Trophoblast cell (in vitro differentiated cells and primary cell): ENCODE measurements around the gene KCTD7.
"Not testable (repeated sequence)": the region's sequence is repeated elsewhere in the genome, so short reads cannot be mapped to it uniquely, and the experiment has no call there.

Experiments used
- DNase-seq, 2 donors: peaks; one replicate each; pipeline ENCODE4 v3.0.0-alpha.2; 2016
- H2AFZ ChIP-seq: 2 replicates; pipeline ENCODE4 v1.6.1; 2013; ENCODE audit warnings: low read length, moderate library complexity, mild to moderate bottlenecking; ENCODE audit not compliant: insufficient read depth, poor library complexity
- H2AK5ac ChIP-seq: 2 replicates; pipeline ENCODE4 v1.6.1; 2013; ENCODE audit warnings: mild to moderate bottlenecking, low read length
- H2BK120ac ChIP-seq: 2 replicates; pipeline ENCODE4 v1.6.1; 2013; ENCODE audit warnings: low read length, mild to moderate bottlenecking, moderate library complexity; ENCODE audit not compliant: insufficient read depth, poor library complexity
- H2BK12ac ChIP-seq: 2 replicates; pipeline ENCODE4 v1.6.1; 2013; ENCODE audit warnings: mild to moderate bottlenecking, low read length, moderate library complexity
- H2BK5ac ChIP-seq: 2 replicates; pipeline ENCODE4 v1.6.1; 2013; ENCODE audit warnings: low read length, low read depth, moderate library complexity, mild to moderate bottlenecking; ENCODE audit not compliant: poor library complexity
- H3K14ac ChIP-seq: 2 replicates; pipeline ENCODE4 v1.6.1; 2013; ENCODE audit warnings: mild to moderate bottlenecking, low read length
- H3K18ac ChIP-seq: 2 replicates; pipeline ENCODE4 v1.6.1; 2013; ENCODE audit warnings: mild to moderate bottlenecking, low read length
- H3K23ac ChIP-seq: 2 replicates; pipeline ENCODE4 v1.6.1; 2013; ENCODE audit warnings: low read length
- H3K27ac ChIP-seq: 2 replicates; pipeline ENCODE4 v1.5.1; 2013; ENCODE audit warnings: low read depth, mild to moderate bottlenecking, inconsistent platforms, low read length, moderate library complexity
- H3K27me3 ChIP-seq: 2 replicates; pipeline ENCODE4 v1.6.1; 2013; ENCODE audit warnings: inconsistent platforms, mild to moderate bottlenecking, low read length, moderate library complexity; ENCODE audit not compliant: insufficient read depth
- H3K36me3 ChIP-seq, 2 experiments: 1 replicate in 1 of 2; 2 replicates in 1 of 2; pipeline ENCODE4 v1.6.1; 2013; ENCODE audit warnings: low read length in 2 of 2, mild to moderate bottlenecking in 2 of 2, moderate library complexity in 1 of 2; ENCODE audit not compliant: insufficient read depth in 2 of 2, control insufficient read depth in 1 of 2
- H3K4ac ChIP-seq: 2 replicates; pipeline ENCODE4 v1.6.1; 2013; ENCODE audit warnings: low read depth, mild to moderate bottlenecking, low read length, moderate library complexity
- H3K4me1 ChIP-seq, 2 experiments: 1 replicate in 1 of 2; 2 replicates in 1 of 2; pipeline ENCODE4 v1.6.1; 2013; ENCODE audit warnings: low read length in 2 of 2, mild to moderate bottlenecking in 2 of 2, moderate library complexity in 1 of 2; ENCODE audit not compliant: insufficient read depth in 2 of 2, control insufficient read depth in 1 of 2
- H3K4me2 ChIP-seq: 2 replicates; pipeline ENCODE4 v1.6.1; 2013; ENCODE audit warnings: inconsistent platforms, mild to moderate bottlenecking, low read length, moderate library complexity
- H3K4me3 ChIP-seq: 2 replicates; pipeline ENCODE4 v1.5.1; 2013; ENCODE audit warnings: mild to moderate bottlenecking, low read depth, low read length, inconsistent platforms
- H3K79me1 ChIP-seq: one replicate; pipeline ENCODE4 v1.6.1; 2013; ENCODE audit warnings: low read length
- H3K79me2 ChIP-seq: 2 replicates; pipeline ENCODE4 v1.6.1; 2013; ENCODE audit warnings: low read length, mild to moderate bottlenecking; ENCODE audit not compliant: control insufficient read depth, insufficient read depth, poor library complexity
- H3K9ac ChIP-seq: 2 replicates; pipeline ENCODE4 v1.6.1; 2013; ENCODE audit warnings: mild to moderate bottlenecking, low read length
- H3K9me3 ChIP-seq: 2 replicates; pipeline ENCODE4 v1.6.1; 2013; ENCODE audit warnings: low read depth, mild to moderate bottlenecking, control low read depth, inconsistent platforms, low read length; ENCODE audit not compliant: insufficient read depth
- H4K12ac ChIP-seq: 2 replicates; pipeline ENCODE4 v1.6.1; 2013; ENCODE audit warnings: low read depth, mild to moderate bottlenecking, low read length, moderate library complexity
- H4K8ac ChIP-seq: 2 replicates; pipeline ENCODE4 v1.6.1; 2013; ENCODE audit warnings: low read depth, mild to moderate bottlenecking, low read length, moderate library complexity
- H4K91ac ChIP-seq: one replicate; pipeline ENCODE4 v1.6.1; 2013; ENCODE audit warnings: low read depth, mild to moderate bottlenecking, low read length, moderate library complexity
- WGBS: extraction: QIAGEN DNeasy Blood & Tissue Kit; methylation state at CpG from one replicate; pipeline ENCODE4 v1.1.7; 2013; ENCODE audit warnings: missing lambda C conversion rate; ENCODE audit not compliant: insufficient read length, insufficient coverage; ENCODE audit errors: extremely low coverage; 5-methylcytosine and 5-hydroxymethylcytosine counted together

The KCTD7 gene

GRCh38 chr7:66643395-66643794 lies 14.7 kb downstream of the KCTD7 start:
- H2BK5ac ChIP-seq: no peak overlapping the region
- DNase-seq: no peak
- H3K9me3 ChIP-seq: no peaks in the 10 kb centered on the region
- no peak overlapping the region for H3K4me2 ChIP-seq
- H3K4me3 ChIP-seq: no peak overlapping the region
- no peak overlapping the region for H3K18ac ChIP-seq
- H3K79me1 ChIP-seq: no peaks in the 10 kb centered on the region
- H3K9ac ChIP-seq: no peak overlapping the region
- H3K14ac ChIP-seq: no peak overlapping the region
- no peak overlapping the region for H2AK5ac ChIP-seq
- no peak overlapping the region for H3K4ac ChIP-seq
- no peak overlapping the region for H3K23ac ChIP-seq
- H4K91ac ChIP-seq: no peak overlapping the region
- peaks cover 17 to 26% of the 10 kb centered on the region in 2 experiments for H3K36me3 ChIP-seq
- H4K8ac ChIP-seq: no peak overlapping the region
- H3K4me1 ChIP-seq: no peaks in the 10 kb centered on the region
- H2BK120ac ChIP-seq: no peak overlapping the region
- no peak overlapping the region for H2AFZ ChIP-seq
- no peak overlapping the region for H3K27ac ChIP-seq
- no peaks in the 10 kb centered on the region for H3K27me3 ChIP-seq
- no peak overlapping the region for H2BK12ac ChIP-seq
- no CpG with 5 or more reads among the region's 2 CpGs for WGBS
- H3K79me2 ChIP-seq: no peaks in the 10 kb centered on the region
- H4K12ac ChIP-seq: no peak overlapping the region

GRCh38 chr7:66651026-66651425 lies 22.3 kb downstream of the KCTD7 start:
- H3K79me2 ChIP-seq, H3K9me3 ChIP-seq, H3K9ac ChIP-seq, H3K36me3 ChIP-seq, H3K4me1 ChIP-seq, H3K27me3 ChIP-seq, H2AFZ ChIP-seq, H3K4ac ChIP-seq, H3K27ac ChIP-seq, H4K8ac ChIP-seq, H2BK12ac ChIP-seq, H4K91ac ChIP-seq, H3K23ac ChIP-seq, H2BK120ac ChIP-seq, H2AK5ac ChIP-seq, H2BK5ac ChIP-seq, H3K18ac ChIP-seq, H3K14ac ChIP-seq, H3K4me3 ChIP-seq, H4K12ac ChIP-seq, H3K4me2 ChIP-seq: not testable (repeated sequence)
- peaks cover 13% of the 10 kb centered on the region for H3K79me1 ChIP-seq
- no CpG with 5 or more reads among the region's 6 CpGs for WGBS
- DNase-seq: peak; percentile 47 to 83

- not testable (repeated sequence) for H2AK5ac ChIP-seq, H3K36me3 ChIP-seq, H3K23ac ChIP-seq, H2BK12ac ChIP-seq, H3K9me3 ChIP-seq, DNase-seq, H3K4me1 ChIP-seq, H3K27me3 ChIP-seq, H3K79me2 ChIP-seq
- peak overlapping the region; percentile 13 for H3K18ac ChIP-seq
- peak overlapping the region; percentile 20 for H2BK120ac ChIP-seq
- peak overlapping the region; percentile 54 for H2BK5ac ChIP-seq
- no CpG with 5 or more reads among the region's 41 CpGs for WGBS
- peak overlapping the region; percentile 94 for H3K27ac ChIP-seq
- peak overlapping the region; percentile 58 for H2AFZ ChIP-seq
- peak overlapping the region; percentile 67 for H4K91ac ChIP-seq
- peak overlapping the region; percentile 90 for H4K8ac ChIP-seq
- H3K14ac ChIP-seq: peak overlapping the region; percentile 34
- H3K4me2 ChIP-seq: peak overlapping the region; percentile 68
- H4K12ac ChIP-seq: peak overlapping the region; percentile 49
- peak overlapping the region; percentile 93 for H3K4me3 ChIP-seq
- H3K79me1 ChIP-seq: peaks cover 13% of the 10 kb centered on the region
- H3K4ac ChIP-seq: peak overlapping the region; percentile 10
- peak overlapping the region; percentile 39 for H3K9ac ChIP-seq
Measured at GRCh38 chr7:66653719-66654274, 25.1 kb downstream of the KCTD7 start.

- H3K18ac ChIP-seq: peak overlapping the region; percentile 42
- H3K4ac ChIP-seq: peak overlapping the region; percentile 11
- peak overlapping the region; percentile 57 for H4K12ac ChIP-seq
- peak overlapping the region; percentile 58 for H2AFZ ChIP-seq
- peak overlapping the region; percentile 93 for H3K4me3 ChIP-seq
- H3K9me3 ChIP-seq: no peaks in the 10 kb centered on the region
- H2AK5ac ChIP-seq: no peak overlapping the region
- H2BK120ac ChIP-seq: peak overlapping the region; percentile 55
- H3K27me3 ChIP-seq: no peaks in the 10 kb centered on the region
- peaks cover 13% of the 10 kb centered on the region for H3K79me1 ChIP-seq
- peak overlapping the region; percentile 62 for H3K14ac ChIP-seq
- peak overlapping the region; percentile 66 for H2BK5ac ChIP-seq
- H4K8ac ChIP-seq: peak overlapping the region; percentile 90
- DNase-seq: peak; percentile 95 to 99
- peak overlapping the region; percentile 67 for H4K91ac ChIP-seq
- H3K4me2 ChIP-seq: peak overlapping the region; percentile 68
- no CpG with 5 or more reads among the region's 92 CpGs for WGBS
- H3K27ac ChIP-seq: peak overlapping the region; percentile 94
- peaks cover 0 to 8% of the 10 kb centered on the region in 2 experiments for H3K4me1 ChIP-seq
- no peak overlapping the region for H2BK12ac ChIP-seq
- peaks cover 0 to 3% of the 10 kb centered on the region in 2 experiments for H3K36me3 ChIP-seq
- peaks cover 10% of the 10 kb centered on the region for H3K79me2 ChIP-seq
- peak overlapping the region; percentile 83 for H3K9ac ChIP-seq
- no peak overlapping the region for H3K23ac ChIP-seq
Measured at GRCh38 chr7:66654275-66655112, 25.8 kb downstream of the KCTD7 start.
